HG03280 (cell line): ENCODE measurements around the gene MARVELD2.

Experiments
- ATAC-seq: cut with Tn5 transposase; IDR thresholded peaks from one replicate; pipeline ENCODE4 v1.9.1; 2021; ENCODE audit warnings: mild to moderate bottlenecking, moderate library complexity; ENCODE audit not compliant: unreplicated experiment

The MARVELD2 gene

DNA sequence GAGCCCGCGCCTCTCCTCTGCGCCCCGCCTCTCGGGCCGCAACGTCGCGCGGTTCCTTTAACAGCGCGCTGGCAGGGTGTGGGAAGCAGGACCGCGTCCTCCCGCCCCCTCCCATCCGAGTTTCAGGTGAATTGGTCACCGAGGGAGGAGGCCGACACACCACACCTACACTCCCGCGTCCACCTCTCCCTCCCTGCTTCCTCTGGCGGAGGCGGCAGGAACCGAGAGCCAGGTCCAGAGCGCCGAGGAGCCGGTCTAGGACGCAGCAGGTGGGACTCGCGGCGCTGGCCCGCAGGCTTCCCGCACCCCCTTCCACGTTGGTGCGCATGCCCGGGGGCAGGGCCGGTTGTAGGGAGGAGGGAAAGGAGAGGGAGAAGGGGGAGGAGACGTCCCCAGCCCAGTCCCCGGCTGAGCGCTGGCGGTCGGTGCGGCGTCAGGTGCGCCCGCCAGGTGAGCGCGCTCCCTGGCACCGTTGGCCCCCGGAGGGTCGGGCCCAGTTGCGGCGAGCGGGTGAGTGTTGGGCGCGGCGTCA, 77.5 kb downstream of the MARVELD2 start, which contains the start of gene OCLN:
Gene OCLN, plus strand, starts transcription at position 400 of the 532 bp plus-strand sequence. CDS start 11,455 bp downstream, outside the sequence.
- peak; percentile 41 for ATAC-seq

DNA sequence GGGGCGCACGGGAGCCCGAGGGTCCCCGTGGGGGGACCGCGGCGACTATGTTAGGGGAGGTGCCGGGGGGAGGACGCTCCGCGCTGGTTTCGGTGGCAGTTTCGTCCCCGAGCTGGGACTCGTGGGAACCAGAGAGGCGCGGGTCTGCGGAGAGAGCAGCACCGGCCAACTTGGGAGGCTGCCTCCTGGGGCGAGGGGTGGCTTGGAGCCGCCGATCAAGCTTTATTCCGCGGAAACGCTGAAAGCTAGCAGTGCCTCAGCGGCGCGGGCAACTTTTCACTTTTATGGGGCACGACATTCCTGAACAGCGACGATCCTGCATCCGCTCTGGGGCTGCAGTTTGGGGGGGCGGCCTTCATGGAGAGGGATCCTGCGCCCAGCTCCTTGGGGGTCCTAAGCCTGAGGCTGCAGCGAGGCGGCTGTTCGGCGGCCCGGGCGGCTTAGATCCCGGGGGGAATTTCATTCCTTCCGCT, 78.0 kb downstream of the MARVELD2 start:
- ATAC-seq, result peak; percentile 38

DNA sequence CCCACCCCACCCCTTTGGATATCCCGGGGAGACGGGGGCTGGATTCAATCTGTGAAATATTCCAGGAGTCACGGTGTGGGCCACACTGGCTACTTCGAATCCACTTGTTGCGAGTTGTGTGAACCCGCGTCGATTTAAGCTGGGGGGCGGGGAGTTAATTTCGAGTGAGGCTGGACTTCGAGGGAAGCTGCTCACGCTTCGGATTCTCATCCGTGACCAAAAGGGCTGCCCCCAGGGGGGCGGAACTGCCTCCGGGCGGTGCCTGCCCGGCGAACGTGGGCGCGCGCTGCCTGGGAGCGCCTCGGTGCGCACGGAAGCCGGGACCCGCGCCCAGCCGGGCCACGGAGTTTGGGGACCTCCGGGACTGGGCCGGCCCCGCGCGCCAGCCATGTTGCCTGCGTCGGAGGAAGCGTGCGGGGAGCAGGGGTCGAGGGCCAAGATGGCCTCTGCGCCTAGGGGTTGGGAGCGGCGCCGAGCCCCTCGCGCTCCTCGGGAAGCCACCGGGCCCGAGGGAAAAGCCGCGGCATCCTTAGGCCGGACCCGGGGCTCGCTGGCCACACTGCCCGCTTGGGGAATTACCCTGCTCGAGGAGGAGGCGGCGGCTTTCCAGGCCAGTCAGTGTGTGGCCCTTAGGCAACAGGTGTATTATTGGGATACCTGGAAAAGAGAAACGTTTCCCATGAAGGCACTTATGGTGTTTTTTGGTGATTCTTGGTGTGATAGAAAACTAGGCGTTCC, 78.6 kb downstream of the MARVELD2 start:
- ATAC-seq, result no peak
